Endothelial cell of umbilical vein (primary cell): ENCODE data around the gene ALKBH8. TPM values are rescaled to one million over a fixed set of nuclear protein-coding genes. Genes with fewer than 3 reads are reported as not detected.

Source experiments
- BruUV-seq: library from RNA; stranded (reverse); fragments of 400-500 nt; replicated peaks from 2 replicates; lab custom pipeline; 2021; lab: Mats Ljungman, UMichigan
- CTCF ChIA-PET: fragments of 300-600, 350-600 bp; sonication (Branson Sonifier 250); formaldehyde crosslinking; loops from one replicate; lab custom pipeline; 2021; ENCODE audit warnings: antibody characterized with exemption, inconsistent platforms; lab: Charles Lee
- POLR2A ChIA-PET: fragments of 300-600, 350-600 bp; sonication (Branson Sonifier 250); formaldehyde crosslinking; loops from one replicate; lab custom pipeline; 2021; ENCODE audit warnings: antibody characterized with exemption, inconsistent platforms; lab: Charles Lee
- DNase-seq: peaks from one replicate; pipeline ENCODE4 v3.0.0-alpha.2; 2011; ENCODE audit warnings: low read depth, low spot score
- FAIRE-seq: peaks from 2 replicates; lab custom pipeline; 2011; peaks lifted over from hg19 to GRCh38; lab: Jason Lieb, UNC
- H2AFZ ChIP-seq: 2 replicates; pipeline ENCODE4 v1.6.0; 2012; ENCODE audit warnings: low read depth, low read length, control low read depth, inconsistent platforms
- H3K27ac ChIP-seq: 2 replicates; pipeline ENCODE4 v1.5.1; 2011; ENCODE audit warnings: low read depth, mild to moderate bottlenecking, control low read depth, low read length, moderate library complexity; ENCODE audit not compliant: insufficient read depth
- H3K27me3 ChIP-seq, 2 experiments: 2 replicates each; pipeline versions ENCODE4 v1.6.0 to v1.6.1; 2011; ENCODE audit warnings: low read length in 2 of 2, mixed read lengths in 1 of 2; ENCODE audit not compliant: control insufficient read depth in 2 of 2, insufficient read depth in 2 of 2
- H3K36me3 ChIP-seq, 2 experiments: 2 replicates in 1 of 2; 3 replicates in 1 of 2; pipeline ENCODE4 v1.5.1; 2011; ENCODE audit warnings: low read length in 2 of 2, mild to moderate bottlenecking in 1 of 2, moderate library complexity in 1 of 2; ENCODE audit not compliant: control insufficient read depth in 2 of 2, insufficient read depth in 2 of 2; ENCODE audit errors: extremely low read depth in 1 of 2
- H3K4me1 ChIP-seq: 3 replicates; pipeline ENCODE4 v1.5.1; 2011; ENCODE audit warnings: mild to moderate bottlenecking, low read length; ENCODE audit not compliant: control insufficient read depth, insufficient read depth; ENCODE audit errors: extremely low read depth
- H3K4me2 ChIP-seq: 2 replicates; pipeline ENCODE4 v1.6.1; 2011; ENCODE audit warnings: low read length, control low read depth, mixed read lengths; ENCODE audit not compliant: insufficient read depth
- H3K4me3 ChIP-seq, 3 experiments: fragments of 200-600 bp in 1 of 3; sonication (generic), shearing (Covaris generic) in 1 of 3; replicated peaks in 1 of 3; 2 replicates each; pipeline ENCODE4 v1.5.1; 2011 to 2016; ENCODE audit warnings: control low read depth in 3 of 3, low read length in 3 of 3, mild to moderate bottlenecking in 2 of 3, inconsistent platforms in 1 of 3, low read depth in 1 of 3, moderate library complexity in 1 of 3; ENCODE audit not compliant: insufficient read depth in 1 of 3
- H3K79me2 ChIP-seq: 2 replicates; pipeline ENCODE4 v1.6.0; 2012; ENCODE audit warnings: low read length, inconsistent platforms; ENCODE audit not compliant: control insufficient read depth, insufficient read depth
- H3K9ac ChIP-seq: replicated peaks from 2 replicates; pipeline ENCODE3; 2011; ENCODE audit warnings: low read length, control low read depth; ENCODE audit not compliant: insufficient read depth; ENCODE audit errors: extremely low read depth
- H3K9me1 ChIP-seq: replicated peaks from 3 replicates; pipeline ENCODE4 v1.6.0; 2011; ENCODE audit warnings: mild to moderate bottlenecking, low read length; ENCODE audit not compliant: control insufficient read depth, insufficient read depth; ENCODE audit errors: extremely low read depth
- H3K9me3 ChIP-seq: replicated peaks from 2 replicates; pipeline ENCODE4 v1.5.1; 2012; ENCODE audit warnings: low read length, inconsistent platforms; ENCODE audit not compliant: control insufficient read depth, insufficient read depth
- H4K20me1 ChIP-seq: replicated peaks from 2 replicates; pipeline ENCODE3; 2011; ENCODE audit warnings: mild to moderate bottlenecking, low read length; ENCODE audit not compliant: control insufficient read depth, insufficient read depth; ENCODE audit errors: extremely low read depth
- CTCF ChIP-seq, 2 donors: IDR thresholded peaks; 1 replicate in 1 of 2; 2 replicates in 1 of 2; pipeline ENCODE4 v1.5.1; 2011; ENCODE audit warnings: low read length in 2 of 2, mild to moderate bottlenecking in 2 of 2, moderate library complexity in 2 of 2, control low read depth in 1 of 2, inconsistent platforms in 1 of 2, low read depth in 1 of 2; ENCODE audit not compliant: insufficient read depth in 1 of 2; ENCODE audit errors: extremely low read depth in 1 of 2
- EZH2 ChIP-seq: IDR thresholded peaks from 2 replicates; pipeline ENCODE4 v1.6.1; 2012; ENCODE audit warnings: borderline replicate concordance, low read depth, mild to moderate bottlenecking, moderate library complexity, low read length, inconsistent platforms; ENCODE audit not compliant: severe bottlenecking
- FOS ChIP-seq: IDR thresholded peaks from 2 replicates; pipeline ENCODE4 v1.6.1; 2011; ENCODE audit warnings: mild to moderate bottlenecking, low read length, moderate library complexity, borderline replicate concordance; ENCODE audit not compliant: insufficient read depth
- GATA2 ChIP-seq: IDR thresholded peaks from 2 replicates; pipeline ENCODE4 v1.7.0; 2011; ENCODE audit warnings: low read depth, mild to moderate bottlenecking, moderate library complexity, mixed read lengths, low read length; ENCODE audit not compliant: insufficient read length, insufficient read depth
- JUN ChIP-seq: IDR thresholded peaks from 2 replicates; pipeline ENCODE4 v1.6.1; 2011; ENCODE audit warnings: borderline replicate concordance, low read depth; ENCODE audit not compliant: insufficient read length, insufficient read depth
- MYC ChIP-seq: IDR thresholded peaks from one replicate; pipeline ENCODE4 v1.6.1; 2011; ENCODE audit warnings: mild to moderate bottlenecking, low read depth, low read length
- POLR2AphosphoS5 ChIP-seq: IDR thresholded peaks from 2 replicates; pipeline ENCODE4 v1.6.1; 2012; ENCODE audit warnings: low read depth, mild to moderate bottlenecking, control low read depth, low read length, moderate library complexity; ENCODE audit not compliant: insufficient read depth
- dilution Hi-C: fragments of 300-500 bp; cut with MboI; formaldehyde crosslinking; loops from one replicate; pipeline ENCODE4 v1.15.0; 2019; ENCODE audit warnings: low sequenced_read_pairs; ENCODE audit not compliant: extremely low pct_ligation_motif_present
- intact Hi-C: fragments of 100-400 bp; cut with micrococcal nuclease; formaldehyde crosslinking; loops from one replicate; pipeline ENCODE4 v1.10.0; 2022
- polyA plus RNA-seq, 4 experiments: library from polyadenylated mRNA; depleted of rRNA in 3 of 4; stranded (reverse) in 3 of 4; unstranded in 1 of 4; fragments of >200 nt; gene quantifications; 2 replicates each; pipeline versions ENCODE4 v1.2.1 to v1.2.3, GENCODE V29; 2011 to 2012; ENCODE audit warnings: missing spikeins in 1 of 4
- total RNA-seq: library from RNA; stranded (reverse); gene quantifications from 2 replicates; pipeline ENCODE4 v1.2.3, GENCODE V29; 2021

Gene ALKBH8
- total and polyA plus RNA-seq, 2 donors (not counting 3 experiments of a cell fraction or from before 2014, with no cell fraction given), result 2.6 to 10.2 TPM

DNA sequence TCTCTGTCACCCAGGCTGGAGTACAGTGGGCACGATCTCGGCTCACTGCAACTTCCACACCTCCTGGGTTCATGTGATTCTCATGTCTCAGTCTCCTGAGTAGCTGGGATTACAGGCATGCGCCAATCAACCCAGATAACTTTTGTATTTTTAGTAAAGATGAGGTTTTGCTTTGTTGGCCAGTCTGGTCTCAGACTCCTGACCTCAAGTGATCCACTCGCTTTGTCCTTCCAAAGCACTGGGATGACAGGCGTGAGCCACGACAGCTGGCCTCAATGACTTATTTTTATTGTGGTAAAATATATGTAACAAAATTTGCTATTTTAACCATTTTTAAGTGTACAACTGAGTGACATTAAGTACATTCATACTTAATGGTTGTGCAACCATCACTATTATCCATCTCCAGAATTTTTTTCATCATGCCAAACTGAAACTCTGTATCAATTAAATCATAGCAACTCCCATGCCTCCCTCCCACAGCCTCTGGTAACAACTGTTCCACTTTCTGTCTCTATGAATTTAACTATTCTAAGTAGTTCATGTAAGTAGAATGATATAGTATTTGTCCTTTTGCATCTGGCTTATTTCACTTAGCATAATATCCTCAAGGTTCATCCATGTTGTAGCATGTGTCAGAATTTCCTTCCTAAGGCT is 57.2 kb downstream of the ALKBH8 start:
- H3K4me1 ChIP-seq, result no peaks in the 10 kb centered on the region
- POLR2A ChIA-PET, result no interaction called here
- no peak for FAIRE-seq
- no peaks in the 10 kb centered on the region for H3K9me1 ChIP-seq
- H3K9ac ChIP-seq, result no peak overlapping the region
- CTCF ChIA-PET, result interaction anchor here (0.9 to 1.5 kb wide), 4 partner anchors 31 to 262 kb away, joined by 3 to 4 read pairs (median 3); no protein-coding TSS in a partner anchor
- no peaks in the 10 kb centered on the region for H3K79me2 ChIP-seq
- H4K20me1 ChIP-seq, result no peaks in the 10 kb centered on the region
- TF ChIP-seq EZH2 (no peak), GATA2 (no peak), JUN (no peak), POLR2AphosphoS5 (no peak), FOS (no peak), MYC (no peak), CTCF (IDR thresholded peaks at IDR 0.05; ENCODE audit: extremely low read depth in 1 of 2, insufficient read depth in 1 of 2, low read depth in 1 of 2, low read length in 2 of 2) (no peak)
- no peak overlapping the region for H3K4me3 ChIP-seq
- intact Hi-C loops (no loop called here), dilution Hi-C loops (no loop called here)
- H2AFZ ChIP-seq, result no peak overlapping the region
- no peak overlapping the region for H3K27ac ChIP-seq
- H3K9me3 ChIP-seq, result no peaks in the 10 kb centered on the region
- H3K27me3 ChIP-seq, result no peaks in the 10 kb centered on the region
- H3K4me2 ChIP-seq, result no peak overlapping the region
- no peak for DNase-seq
- no peaks in the 10 kb centered on the region for H3K36me3 ChIP-seq
- no TSS peak for BruUV-seq
